HEK293 (cell line): ENCODE data around the gene STARD13.
A peak's percentile ranks its signal among the peaks of the same experiment; 100 is the strongest.

Source experiments
- CTCF ChIA-PET: fragments of 350-600 bp; formaldehyde crosslinking; extraction: SDS; loops from one replicate; lab custom pipeline; 2021; ENCODE audit warnings: antibody characterized with exemption; lab: Yijun Ruan, JAX
- POLR2A ChIA-PET: fragments of 300-600 bp; formaldehyde crosslinking; extraction: SDS; loops from one replicate; lab custom pipeline; 2020; ENCODE audit warnings: antibody characterized with exemption, inconsistent platforms; lab: Yijun Ruan, JAX
- H3K27ac ChIP-seq: fragments of 200-500 bp; sonication (Bioruptor generic); 2 replicates; pipeline ENCODE4 v1.5.1; 2014; ENCODE audit warnings: low read depth, low read length, control low read depth, inconsistent platforms; ENCODE audit errors: extremely low read depth
- H3K36me3 ChIP-seq, 2 experiments: fragments of 200-500 bp in 1 of 2; sonication (Bioruptor generic) in 1 of 2; 1 replicate in 1 of 2; 2 replicates in 1 of 2; pipeline ENCODE4 v1.5.1; 2014 to 2017; ENCODE audit warnings: inconsistent platforms in 2 of 2, low read length in 2 of 2; ENCODE audit not compliant: control insufficient read depth in 2 of 2, insufficient read depth in 1 of 2
- H3K4me1 ChIP-seq: fragments of 200-500 bp; sonication (Bioruptor generic); 2 replicates; pipeline ENCODE4 v1.5.1; 2014; ENCODE audit warnings: mild to moderate bottlenecking, low read length, inconsistent platforms; ENCODE audit not compliant: control insufficient read depth, insufficient read depth
- H3K4me3 ChIP-seq: 2 replicates; pipeline ENCODE4 v1.5.1; 2011; ENCODE audit warnings: low read depth, mild to moderate bottlenecking, control low read depth, low read length, moderate library complexity
- H3K9me3 ChIP-seq: fragments of 200-500 bp; sonication (Bioruptor generic); 2 replicates; pipeline ENCODE4 v1.5.1; 2014; ENCODE audit warnings: low read depth, low read length, inconsistent platforms; ENCODE audit not compliant: control insufficient read depth, insufficient read depth
- GFI1B ChIP-seq: fragments of 450-650 bp; formaldehyde crosslinking; IDR thresholded peaks from 2 replicates; pipeline ENCODE4 v1.5.1; 2016; ENCODE audit warnings: missing biosample characterization, missing genetic modification characterization
- RBAK ChIP-seq: fragments of 450-650 bp; formaldehyde crosslinking; IDR thresholded peaks from 2 replicates; pipeline ENCODE4 v1.5.1; 2016; ENCODE audit warnings: missing biosample characterization, missing genetic modification characterization
- SCRT2 ChIP-seq: fragments of 450-650 bp; formaldehyde crosslinking; IDR thresholded peaks from 2 replicates; pipeline ENCODE4 v1.5.1; 2016; ENCODE audit warnings: missing biosample characterization, missing genetic modification characterization
- ZNF239 ChIP-seq: fragments of 450-650 bp; formaldehyde crosslinking; IDR thresholded peaks from 2 replicates; pipeline ENCODE4 v1.5.1; 2016; ENCODE audit warnings: missing biosample characterization, missing genetic modification characterization
- ZNF26 ChIP-seq: fragments of 450-650 bp; formaldehyde crosslinking; IDR thresholded peaks from 2 replicates; pipeline ENCODE4 v1.5.1; 2016; ENCODE audit warnings: missing biosample characterization, missing genetic modification characterization
- ZNF366 ChIP-seq: fragments of 450-650 bp; formaldehyde crosslinking; conservative IDR thresholded peaks from 2 replicates; pipeline ENCODE4 v1.5.1; 2016; ENCODE audit warnings: missing biosample characterization, missing genetic modification characterization
- ZNF585B ChIP-seq: fragments of 450-650 bp; formaldehyde crosslinking; IDR thresholded peaks from 2 replicates; pipeline ENCODE4 v1.5.1; 2016; ENCODE audit warnings: missing biosample characterization, missing genetic modification characterization
- ZNF660 ChIP-seq: fragments of 450-650 bp; IDR thresholded peaks from 2 replicates; pipeline ENCODE4 v1.5.1; 2018; ENCODE audit warnings: missing biosample characterization, mild to moderate bottlenecking, missing genetic modification characterization
- ZNF664 ChIP-seq: fragments of 450-650 bp; formaldehyde crosslinking; IDR thresholded peaks from 2 replicates; pipeline ENCODE4 v1.5.1; 2016; ENCODE audit warnings: missing biosample characterization, missing genetic modification characterization
- ZNF843 ChIP-seq: fragments of 450-650 bp; formaldehyde crosslinking; IDR thresholded peaks from 2 replicates; pipeline ENCODE4 v1.5.1; 2016; ENCODE audit warnings: missing biosample characterization, missing genetic modification characterization
- ZSCAN23 ChIP-seq: fragments of 450-650 bp; formaldehyde crosslinking; IDR thresholded peaks from 2 replicates; pipeline ENCODE4 v1.5.1; 2016; ENCODE audit warnings: missing biosample characterization, missing genetic modification characterization
- TF ChIP-seq, protein P1 (sequence below): fragments of 450-650 bp; formaldehyde crosslinking; IDR thresholded peaks from 2 replicates; pipeline ENCODE4 v1.5.1; 2017; ENCODE audit warnings: missing biosample characterization, missing genetic modification characterization
- TF ChIP-seq, protein P2 (sequence below): fragments of 450-650 bp; formaldehyde crosslinking; IDR thresholded peaks from 2 replicates; pipeline ENCODE4 v1.5.1; 2016; ENCODE audit warnings: missing biosample characterization, missing genetic modification characterization

STARD13 gene

DNA sequence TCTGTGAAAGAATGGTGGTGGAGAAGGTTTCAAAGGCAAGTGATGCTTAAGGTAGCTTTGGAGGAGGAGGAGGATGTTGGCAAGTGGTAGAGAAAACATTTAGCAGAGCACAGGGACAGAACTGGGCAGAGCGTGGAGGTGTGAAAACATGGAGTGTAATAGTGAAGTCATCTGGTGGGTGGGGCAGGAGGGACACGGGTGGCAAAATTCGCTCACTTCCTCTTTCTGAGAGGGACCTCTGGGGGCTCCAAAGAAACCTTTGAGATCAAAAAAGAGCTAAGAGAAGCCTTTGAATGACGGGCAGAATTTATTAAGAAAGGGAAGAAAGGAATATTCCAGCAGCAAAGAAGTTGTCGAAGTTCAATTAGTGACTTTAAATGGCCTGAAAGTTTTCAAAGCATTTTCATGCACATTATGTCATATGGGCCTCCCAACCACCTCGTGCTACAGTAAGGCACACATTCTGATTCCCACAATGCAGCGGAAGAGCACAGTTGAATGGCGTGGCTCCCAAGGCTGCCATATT lies 82.8 kb downstream of the STARD13 start:
- ChIA-PET CTCF (no interaction called here), POLR2A (no interaction called here)
- Histone ChIP-seq H3K4me3 (no peak overlapping the region), H3K36me3 (no peaks in the 10 kb centered on the region), H3K9me3 (no peaks in the 10 kb centered on the region), H3K4me1 (no peaks in the 10 kb centered on the region), H3K27ac (no peak overlapping the region)
- TF ChIP-seq ZSCAN23 (tag by site-specific recombination) (no peak), SCRT2 (tag by site-specific recombination) (no peak), GFI1B (no peak), ZNF26 (tag by site-specific recombination) (no peak), ZNF843 (tag by site-specific recombination) (no peak), ZNF239 (no peak), ZNF585B (tag by site-specific recombination) (no peak)
- TF ChIP-seq, protein P1, sequence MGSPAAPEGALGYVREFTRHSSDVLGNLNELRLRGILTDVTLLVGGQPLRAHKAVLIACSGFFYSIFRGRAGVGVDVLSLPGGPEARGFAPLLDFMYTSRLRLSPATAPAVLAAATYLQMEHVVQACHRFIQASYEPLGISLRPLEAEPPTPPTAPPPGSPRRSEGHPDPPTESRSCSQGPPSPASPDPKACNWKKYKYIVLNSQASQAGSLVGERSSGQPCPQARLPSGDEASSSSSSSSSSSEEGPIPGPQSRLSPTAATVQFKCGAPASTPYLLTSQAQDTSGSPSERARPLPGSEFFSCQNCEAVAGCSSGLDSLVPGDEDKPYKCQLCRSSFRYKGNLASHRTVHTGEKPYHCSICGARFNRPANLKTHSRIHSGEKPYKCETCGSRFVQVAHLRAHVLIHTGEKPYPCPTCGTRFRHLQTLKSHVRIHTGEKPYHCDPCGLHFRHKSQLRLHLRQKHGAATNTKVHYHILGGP: no peak
- TF ChIP-seq, protein P2, sequence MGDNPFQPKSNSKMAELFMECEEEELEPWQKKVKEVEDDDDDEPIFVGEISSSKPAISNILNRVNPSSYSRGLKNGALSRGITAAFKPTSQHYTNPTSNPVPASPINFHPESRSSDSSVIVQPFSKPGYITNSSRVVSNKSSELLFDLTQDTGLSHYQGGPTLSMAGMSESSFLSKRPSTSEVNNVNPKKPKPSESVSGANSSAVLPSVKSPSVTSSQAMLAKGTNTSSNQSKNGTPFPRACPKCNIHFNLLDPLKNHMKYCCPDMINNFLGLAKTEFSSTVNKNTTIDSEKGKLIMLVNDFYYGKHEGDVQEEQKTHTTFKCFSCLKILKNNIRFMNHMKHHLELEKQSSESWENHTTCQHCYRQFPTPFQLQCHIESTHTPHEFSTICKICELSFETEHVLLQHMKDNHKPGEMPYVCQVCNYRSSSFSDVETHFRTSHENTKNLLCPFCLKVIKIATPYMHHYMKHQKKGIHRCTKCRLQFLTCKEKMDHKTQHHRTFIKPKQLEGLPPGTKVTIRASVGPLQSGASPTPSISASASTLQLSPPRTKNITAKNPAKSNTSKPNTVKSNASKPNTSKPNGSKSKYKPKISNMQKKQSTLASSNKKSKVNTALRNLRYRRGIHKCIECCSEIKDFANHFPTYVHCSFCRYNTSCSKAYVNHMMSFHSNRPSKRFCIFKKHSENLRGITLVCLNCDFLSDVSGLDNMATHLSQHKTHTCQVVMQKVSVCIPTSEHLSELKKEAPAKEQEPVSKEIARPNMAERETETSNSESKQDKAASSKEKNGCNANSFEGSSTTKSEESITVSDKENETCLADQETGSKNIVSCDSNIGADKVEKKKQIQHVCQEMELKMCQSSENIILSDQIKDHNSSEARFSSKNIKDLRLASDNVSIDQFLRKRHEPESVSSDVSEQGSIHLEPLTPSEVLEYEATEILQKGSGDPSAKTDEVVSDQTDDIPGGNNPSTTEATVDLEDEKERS (tag by site-specific recombination): no peak

- Histone ChIP-seq H3K4me1 (no peaks in the 10 kb centered on the region), H3K9me3 (no peaks in the 10 kb centered on the region), H3K36me3 (no peaks in the 10 kb centered on the region), H3K27ac (no peak overlapping the region), H3K4me3 (no peak overlapping the region)
- CTCF ChIA-PET: no interaction called here
- POLR2A ChIA-PET: no interaction called here
- TF ChIP-seq ZNF660 (tag by site-specific recombination) (no peak), ZNF366 (no peak)
These were observed 83.9 kb downstream of the STARD13 start for GRCh38 chr13:33201659-33202058.

- Histone ChIP-seq H3K9me3 (no peaks in the 10 kb centered on the region), H3K36me3 (no peaks in the 10 kb centered on the region), H3K27ac (no peak overlapping the region), H3K4me1 (peaks cover 4% of the 10 kb centered on the region; the same call in 1 of the 2 replicates), H3K4me3 (no peak overlapping the region)
- CTCF ChIA-PET: interaction anchor here (0.6 kb wide), 1 partner anchor 427 kb away, joined by 4 read pairs; no protein-coding TSS in a partner anchor
- POLR2A ChIA-PET: no interaction called here
- TF ChIP-seq RBAK (no peak), ZNF664 (tag by site-specific recombination) (0 out of 2 replicates have a peak, but pooled peaks have one; percentile 20)
These were observed 86.2 kb downstream of the STARD13 start for GRCh38 chr13:33199289-33199850.
